IMR-90 (cell line): ENCODE data around the gene ANKRD26. TPM values are rescaled to one million over a fixed set of nuclear protein-coding genes. Genes with fewer than 3 reads are reported as not detected.

ENCODE experiments used
- ATAC-seq: fragments of 200-7000 bp; cut with Tn5 transposase; 2 replicates; pipeline ENCODE4 v1.9.1; 2020; ENCODE audit warnings: low read depth, mild to moderate bottlenecking, moderate library complexity
- BruUV-seq: library from RNA; stranded (reverse); fragments of 400-500 nt; replicated peaks from 2 replicates; lab custom pipeline; 2021; lab: Mats Ljungman, UMichigan
- CTCF ChIA-PET: fragments of 300-600 bp; formaldehyde crosslinking; extraction: SDS; loops from one replicate; lab custom pipeline; 2021; ENCODE audit warnings: antibody characterized with exemption; lab: Yijun Ruan, JAX
- POLR2A ChIA-PET: fragments of 300-600 bp; sonication (Branson Sonifier 250); formaldehyde crosslinking; loops from one replicate; lab custom pipeline; 2022; ENCODE audit warnings: antibody characterized with exemption; ENCODE audit not compliant: unreplicated experiment; lab: Charles Lee
- DNase-seq: peaks from one replicate; pipeline ENCODE4 v3.0.0; 2013
- H2AFZ ChIP-seq: replicated peaks from 2 replicates; pipeline ENCODE3; 2013; ENCODE audit warnings: low read length, mild to moderate bottlenecking; ENCODE audit not compliant: poor library complexity
- H2AK5ac ChIP-seq: 2 replicates; pipeline ENCODE4 v1.6.1; 2013; ENCODE audit warnings: low read depth, low read length, inconsistent platforms
- H2AK9ac ChIP-seq: replicated peaks from 2 replicates; pipeline ENCODE3; 2013; ENCODE audit warnings: mild to moderate bottlenecking, low read depth, low read length, moderate library complexity; ENCODE audit not compliant: poor library complexity
- H2BK120ac ChIP-seq: 2 replicates; pipeline ENCODE4 v1.6.1; 2013; ENCODE audit warnings: low read depth, low read length, inconsistent platforms
- H2BK15ac ChIP-seq: 3 replicates; pipeline ENCODE4 v1.6.1; 2013; ENCODE audit warnings: low read depth, low read length, inconsistent platforms
- H2BK20ac ChIP-seq: 2 replicates; pipeline ENCODE4 v1.6.1; 2013; ENCODE audit warnings: low read depth, mild to moderate bottlenecking, inconsistent platforms, low read length, moderate library complexity
- H2BK5ac ChIP-seq: 2 replicates; pipeline ENCODE4 v1.6.1; 2013; ENCODE audit warnings: mild to moderate bottlenecking, low read depth, low read length, inconsistent platforms; ENCODE audit not compliant: poor library complexity, severe bottlenecking
- H3K14ac ChIP-seq: replicated peaks from 2 replicates; pipeline ENCODE4 v1.6.1; 2013; ENCODE audit warnings: low read depth, low read length, inconsistent platforms
- H3K18ac ChIP-seq: 2 replicates; pipeline ENCODE4 v1.6.1; 2013; ENCODE audit warnings: low read depth, low read length, control low read depth
- H3K23ac ChIP-seq: 2 replicates; pipeline ENCODE4 v1.6.1; 2013; ENCODE audit warnings: low read depth, low read length, inconsistent platforms
- H3K27ac ChIP-seq: 2 replicates; pipeline ENCODE4 v1.5.1; 2013; ENCODE audit warnings: mild to moderate bottlenecking, control low read depth, low read length; ENCODE audit not compliant: insufficient read depth
- H3K27me3 ChIP-seq: 2 replicates; pipeline ENCODE4 v1.6.1; 2013; ENCODE audit warnings: low read length; ENCODE audit not compliant: control insufficient read depth, insufficient read depth
- H3K36me3 ChIP-seq: 2 replicates; pipeline ENCODE4 v1.6.1; 2013; ENCODE audit warnings: low read length, mixed read lengths; ENCODE audit not compliant: control insufficient read depth, insufficient read depth
- H3K4ac ChIP-seq: 2 replicates; pipeline ENCODE4 v1.6.1; 2013; ENCODE audit warnings: low read depth, low read length, inconsistent platforms
- H3K4me1 ChIP-seq: 2 replicates; pipeline ENCODE4 v1.6.1; 2013; ENCODE audit warnings: low read length, mixed read lengths; ENCODE audit not compliant: control insufficient read depth, insufficient read depth
- H3K4me2 ChIP-seq: 2 replicates; pipeline ENCODE4 v1.6.1; 2013; ENCODE audit warnings: low read depth, mild to moderate bottlenecking, control low read depth, low read length, moderate library complexity
- H3K4me3 ChIP-seq: 2 replicates; pipeline ENCODE4 v1.5.1; 2013; ENCODE audit warnings: low read depth, mild to moderate bottlenecking, control low read depth, low read length, moderate library complexity; ENCODE audit not compliant: insufficient read depth
- H3K56ac ChIP-seq: 2 replicates; pipeline ENCODE4 v1.6.1; 2013; ENCODE audit warnings: low read length, inconsistent platforms; ENCODE audit not compliant: insufficient read depth; ENCODE audit errors: extremely low read depth
- H3K79me1 ChIP-seq, 2 experiments: 2 replicates each; pipeline ENCODE4 v1.6.1; 2013; ENCODE audit warnings: low read length in 2 of 2, inconsistent platforms in 1 of 2, low read depth in 1 of 2
- H3K9ac ChIP-seq: 2 replicates; pipeline ENCODE4 v1.6.1; 2013; ENCODE audit warnings: low read depth, low read length, control low read depth
- H3K9me1 ChIP-seq: 2 replicates; pipeline ENCODE4 v1.6.1; 2013; ENCODE audit warnings: low read length, inconsistent platforms; ENCODE audit not compliant: insufficient read depth
- H3K9me3 ChIP-seq: 2 replicates; pipeline ENCODE4 v1.6.1; 2013; ENCODE audit warnings: low read length; ENCODE audit not compliant: control insufficient read depth, insufficient read depth
- H4K20me1 ChIP-seq: 2 replicates; pipeline ENCODE4 v1.6.1; 2013; ENCODE audit warnings: low read length, inconsistent platforms; ENCODE audit not compliant: insufficient read depth
- H4K5ac ChIP-seq: 2 replicates; pipeline ENCODE4 v1.6.1; 2013; ENCODE audit warnings: mild to moderate bottlenecking, low read depth, low read length, control low read depth
- H4K8ac ChIP-seq, 2 experiments: 2 replicates each; pipeline ENCODE4 v1.6.1; 2013; ENCODE audit warnings: low read depth in 2 of 2, low read length in 2 of 2, control low read depth in 1 of 2, inconsistent platforms in 1 of 2
- H4K91ac ChIP-seq: 2 replicates; pipeline ENCODE4 v1.6.1; 2013; ENCODE audit warnings: low read depth, low read length, inconsistent platforms; ENCODE audit not compliant: insufficient read depth
- BHLHE40 ChIP-seq: fragments of 150-350 bp; IDR thresholded peaks from 2 replicates; pipeline ENCODE4 v1.6.1; 2016; ENCODE audit warnings: mild to moderate bottlenecking, low read depth, low read length
- CEBPB ChIP-seq: IDR thresholded peaks from 2 replicates; pipeline ENCODE4 v1.6.1; 2012; ENCODE audit warnings: low read depth, low read length, improper control_type of control experiment
- CHD1 ChIP-seq: IDR thresholded peaks from 2 replicates; pipeline ENCODE4 v1.6.1; 2012; ENCODE audit warnings: low read depth, low read length, improper control_type of control experiment
- CTCF ChIP-seq: conservative IDR thresholded peaks from 2 replicates; pipeline ENCODE4 v1.5.1; 2012; ENCODE audit warnings: mild to moderate bottlenecking, low read depth, low read length, improper control_type of control experiment
- FOS ChIP-seq: fragments of 150-350 bp; IDR thresholded peaks from 2 replicates; pipeline ENCODE4 v1.6.1; 2016; ENCODE audit warnings: low read depth, low read length
- MAFK ChIP-seq: IDR thresholded peaks from 2 replicates; pipeline ENCODE4 v1.6.1; 2012; ENCODE audit warnings: low read depth, low read length, improper control_type of control experiment
- MAZ ChIP-seq: IDR thresholded peaks from 2 replicates; pipeline ENCODE4 v1.6.1; 2012; ENCODE audit warnings: low read depth, mild to moderate bottlenecking, low read length, improper control_type of control experiment, moderate library complexity, borderline replicate concordance
- MXI1 ChIP-seq: IDR thresholded peaks from 2 replicates; pipeline ENCODE4 v1.6.1; 2012; ENCODE audit warnings: low read depth, mild to moderate bottlenecking, low read length, moderate library complexity, borderline replicate concordance
- NFE2L2 ChIP-seq: fragments of 150-350 bp; IDR thresholded peaks from 2 replicates; pipeline ENCODE4 v1.6.1; 2016; ENCODE audit warnings: low read depth, mild to moderate bottlenecking, low read length
- POLR2A ChIP-seq: IDR thresholded peaks from 2 replicates; pipeline ENCODE4 v1.6.1; 2012; ENCODE audit warnings: mild to moderate bottlenecking, low read depth, low read length
- RAD21 ChIP-seq: IDR thresholded peaks from 2 replicates; pipeline ENCODE4 v1.6.1; 2012; ENCODE audit warnings: low read length, improper control_type of control experiment
- RCOR1 ChIP-seq: IDR thresholded peaks from 2 replicates; pipeline ENCODE4 v1.6.1; 2012; ENCODE audit warnings: mild to moderate bottlenecking, low read length, improper control_type of control experiment; ENCODE audit not compliant: insufficient replicate concordance
- RFX5 ChIP-seq: IDR thresholded peaks from 2 replicates; pipeline ENCODE4 v1.8.0; 2012; ENCODE audit warnings: low read depth, mild to moderate bottlenecking, low read length, moderate library complexity
- SMC3 ChIP-seq: fragments of 150-350 bp; IDR thresholded peaks from 2 replicates; pipeline ENCODE4 v1.6.1; 2016; ENCODE audit warnings: low read depth, mild to moderate bottlenecking, antibody characterized with exemption, low read length, moderate library complexity
- USF2 ChIP-seq: fragments of 150-350 bp; IDR thresholded peaks from 2 replicates; pipeline ENCODE4 v1.6.1; 2017; ENCODE audit warnings: mild to moderate bottlenecking, antibody characterized with exemption, low read length, low read depth
- WGBS, 2 experiments: methylation state at CpG; one replicate each; pipeline versions ENCODE4 v1.1.5 to v1.1.7; 2013; ENCODE audit warnings: missing lambda C conversion rate in 2 of 2; ENCODE audit not compliant: insufficient read length in 1 of 2; ENCODE audit errors: extremely low coverage in 2 of 2; 5-methylcytosine and 5-hydroxymethylcytosine counted together
- dilution Hi-C: fragments of 300-500 bp; cut with HindIII; formaldehyde crosslinking; loops from one replicate; pipeline ENCODE4 v1.14.3; 2018; ENCODE audit warnings: low sequenced_read_pairs; ENCODE audit not compliant: unreplicated experiment
- in situ Hi-C: fragments of 300-500 bp; cut with MboI; formaldehyde crosslinking; loops from 3 replicates; pipeline ENCODE4 v1.14.3; 2019; ENCODE audit warnings: low sequenced_read_pairs, inconsistent platforms, mixed read lengths
- intact Hi-C: fragments of 100-400 bp; cut with micrococcal nuclease; formaldehyde crosslinking; loops from 2 replicates; pipeline ENCODE4 v1.10.0; 2022
- polyA plus RNA-seq, 3 experiments: library from polyadenylated mRNA; depleted of rRNA; stranded (reverse); fragments of >200 nt; gene quantifications; 2 replicates each; pipeline ENCODE4 v1.2.3, GENCODE V29; 2012; ENCODE audit warnings: low replicate concordance in 1 of 3
- total RNA-seq: library from RNA; depleted of rRNA; stranded (reverse); fragments of >200 nt; gene quantifications from 2 replicates; pipeline ENCODE4 v1.2.3, GENCODE V29; 2012
- TF ChIP-seq, protein P1 (sequence below): fragments of 150-350 bp; IDR thresholded peaks from 2 replicates; pipeline ENCODE4 v1.6.1; 2016; ENCODE audit warnings: low read depth, mild to moderate bottlenecking, low read length, moderate library complexity, borderline replicate concordance

ANKRD26 gene
- total and polyA plus RNA-seq, 2 of the 4 experiments (the other 2 are of a cell fraction) = 1.3 to 4.8 TPM

DNA sequence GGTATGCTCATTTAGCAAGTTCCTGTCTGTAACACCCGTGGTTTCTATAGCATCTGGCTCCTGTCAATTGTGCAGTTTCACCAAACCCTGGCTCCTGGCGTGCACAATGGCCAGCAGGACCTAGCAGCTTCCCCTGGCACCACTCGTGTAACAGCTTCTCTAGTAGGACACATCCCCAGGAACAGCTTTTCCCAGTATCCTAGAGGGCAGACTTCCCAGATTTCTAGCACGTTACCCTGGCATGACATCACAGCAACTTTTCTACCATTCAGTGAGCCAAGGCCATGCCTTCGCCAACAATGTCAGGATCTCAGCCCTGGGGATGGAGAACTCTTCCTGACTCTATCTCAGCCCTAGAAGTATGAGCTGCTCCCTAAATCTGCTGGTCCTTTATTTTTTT lies 47.4 kb upstream of the ANKRD26 start:
- Histone ChIP-seq H2AK9ac (no peak overlapping the region), H2AFZ (no peak overlapping the region), H4K8ac (no peak overlapping the region), H2BK120ac (no peak overlapping the region), H3K4me3 (no peak overlapping the region), H3K4ac (no peak overlapping the region), H3K79me1 (peaks cover 13 to 32% of the 10 kb centered on the region in 2 experiments), H3K56ac (no peak overlapping the region), H3K14ac (no peak overlapping the region), H3K36me3 (peaks cover 29% of the 10 kb centered on the region), H2BK20ac (no peak overlapping the region), H3K9me1 (no peaks in the 10 kb centered on the region; the same call in 1 of the 2 replicates), H3K27ac (no peak overlapping the region), H3K4me1 (no peaks in the 10 kb centered on the region), H4K5ac (no peak overlapping the region), H4K91ac (no peak overlapping the region), H3K27me3 (no peaks in the 10 kb centered on the region), H4K20me1 (peaks cover 46% of the 10 kb centered on the region), H3K23ac (no peak overlapping the region; the same call in 1 of the 2 replicates), H2BK15ac (no peak overlapping the region), H2AK5ac (no peak overlapping the region), H3K18ac (no peak overlapping the region), H3K9me3 (no peaks in the 10 kb centered on the region), H3K9ac (no peak overlapping the region), H2BK5ac (no peak overlapping the region), H3K4me2 (no peak overlapping the region)
- DNase-seq (no peak), ATAC-seq (no peak)
- dilution Hi-C loops (no loop called here), intact Hi-C loops (no loop called here), in situ Hi-C loops (no loop called here)
- no peak for TF ChIP-seq FOS
- TF ChIP-seq CEBPB = no peak
- no peak for TF ChIP-seq BHLHE40
- no peak for TF ChIP-seq RFX5
- no peak for TF ChIP-seq MXI1
- TF ChIP-seq CTCF = no peak
- no peak for TF ChIP-seq RAD21
- TF ChIP-seq MAZ = no peak
- no peak for TF ChIP-seq NFE2L2
- no peak for TF ChIP-seq RCOR1
- TF ChIP-seq, protein P1, sequence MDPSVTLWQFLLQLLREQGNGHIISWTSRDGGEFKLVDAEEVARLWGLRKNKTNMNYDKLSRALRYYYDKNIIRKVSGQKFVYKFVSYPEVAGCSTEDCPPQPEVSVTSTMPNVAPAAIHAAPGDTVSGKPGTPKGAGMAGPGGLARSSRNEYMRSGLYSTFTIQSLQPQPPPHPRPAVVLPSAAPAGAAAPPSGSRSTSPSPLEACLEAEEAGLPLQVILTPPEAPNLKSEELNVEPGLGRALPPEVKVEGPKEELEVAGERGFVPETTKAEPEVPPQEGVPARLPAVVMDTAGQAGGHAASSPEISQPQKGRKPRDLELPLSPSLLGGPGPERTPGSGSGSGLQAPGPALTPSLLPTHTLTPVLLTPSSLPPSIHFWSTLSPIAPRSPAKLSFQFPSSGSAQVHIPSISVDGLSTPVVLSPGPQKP = no peak
- TF ChIP-seq USF2 = no peak
- no peak for TF ChIP-seq SMC3
- no peak for TF ChIP-seq CHD1
- TF ChIP-seq POLR2A = no peak
- no peak for TF ChIP-seq MAFK
- POLR2A ChIA-PET = no interaction called here
- CTCF ChIA-PET = interaction anchor here (0.6 kb wide), 1 partner anchor 383 kb away, joined by 3 read pairs; no protein-coding TSS in a partner anchor
- WGBS, 2 experiments = 100% methylated on average over 4 of the region's 5 CpGs; no CpG with 5 or more reads in 1 of the 2 experiments
- BruUV-seq = no TSS peak
